ENCODE data around the gene SLC7A10. TPM values are rescaled to one million over a fixed set of nuclear protein-coding genes. Genes with fewer than 3 reads are reported as not detected.

The SLC7A10 gene
- polyA plus RNA-seq, 1 of the 3 experiments (the other 2 are of a cell fraction) = 0.02 TPM

DNA sequence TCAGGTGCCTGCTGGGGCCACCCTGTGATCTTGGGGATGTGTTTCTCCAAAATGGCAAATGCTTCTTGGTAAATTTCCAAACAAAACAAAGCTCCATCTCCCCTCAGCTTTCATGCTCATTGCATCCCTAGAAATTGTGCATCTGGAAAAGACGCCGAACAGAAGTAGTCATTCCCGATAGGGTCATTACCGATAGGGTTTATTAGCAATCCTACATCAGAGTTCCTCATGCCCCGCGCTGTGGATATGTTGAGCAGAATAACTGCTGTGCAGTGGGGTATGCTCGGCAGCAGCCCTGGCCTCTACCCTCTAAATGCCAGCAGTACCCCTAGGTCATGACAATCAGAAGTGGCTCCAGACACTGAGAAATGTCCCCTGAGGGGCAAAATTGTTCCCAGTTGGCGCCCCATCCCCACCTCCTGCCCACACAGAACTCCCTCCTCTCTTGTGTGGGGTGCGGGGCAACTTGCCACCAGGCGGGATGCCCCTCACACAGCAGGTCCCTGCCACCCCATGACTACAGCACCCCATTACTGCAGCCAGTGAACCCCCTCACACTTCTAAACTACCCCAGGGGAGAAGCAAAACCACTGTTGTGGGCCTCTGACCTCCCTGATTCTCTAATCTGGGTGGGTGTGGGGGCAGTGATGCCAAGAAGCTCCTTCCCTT is 13.0 kb upstream of the SLC7A10 start:
- Histone ChIP-seq H2AFZ (ENCODE audit: low read depth) (no peak overlapping the region), H4K20me1 (ENCODE audit: insufficient read depth) (no peaks in the 10 kb centered on the region), H3K79me2 (ENCODE audit: insufficient read depth) (no peaks in the 10 kb centered on the region), H3K4me3 (ENCODE audit: low read depth in 2 of 2, low read length in 1 of 2) (no peak overlapping the region), H3K9me2 (no peaks in the 10 kb centered on the region), H3K9me3 (no peaks in the 10 kb centered on the region), H3K27me3 (ENCODE audit: insufficient read depth) (no peaks in the 10 kb centered on the region), H3F3A (replicated peaks; ENCODE audit: insufficient read depth) (no peaks in the 10 kb centered on the region), H3K4me2 (no peak overlapping the region), H3K27ac (ENCODE audit: low read depth in 2 of 2, low read length in 1 of 2) (no peak overlapping the region), H3K9ac (no peak overlapping the region), H3K4me1 (ENCODE audit: control insufficient read depth in 1 of 2, insufficient read depth in 2 of 2, low read depth in 1 of 2, low read length in 1 of 2) (peaks cover 0 to 8% of the 10 kb centered on the region in 2 experiments; a peak in 1 of 4 replicates), H3K36me3 (replicated peaks in 1 of 2; ENCODE audit: control insufficient read depth in 1 of 2, insufficient read depth in 2 of 2, low read length in 1 of 2) (no peaks in the 10 kb centered on the region)
- TF ChIP-seq SMC3 (IDR thresholded peaks at IDR 0.05; ENCODE audit: low read depth, low read length) = no peak
- no peak for TF ChIP-seq JUND (IDR thresholded peaks at IDR 0.05)
- TF ChIP-seq FOXJ3 (CRISPR knock-in tag; IDR thresholded peaks at IDR 0.05) = no peak
- no peak for TF ChIP-seq TCF12 (IDR thresholded peaks at IDR 0.05)
- TF ChIP-seq FOXM1 (IDR thresholded peaks at IDR 0.05; ENCODE audit: low read depth) = no peak
- no peak for TF ChIP-seq MXI1 (IDR thresholded peaks at IDR 0.05; ENCODE audit: low read depth, low read length)
- TF ChIP-seq IRF3 (IDR thresholded peaks at IDR 0.05; ENCODE audit: low read depth, low read length) = no peak
- TF ChIP-seq GABPA (IDR thresholded peaks at IDR 0.05; ENCODE audit: low read depth) = no peak
- TF ChIP-seq POLR2AphosphoS5 (IDR thresholded peaks at IDR 0.05; ENCODE audit: low read depth, low read length) = no peak
- no peak for TF ChIP-seq RCOR1 (IDR thresholded peaks at IDR 0.05; ENCODE audit: low read length)
- TF ChIP-seq, protein P1, sequence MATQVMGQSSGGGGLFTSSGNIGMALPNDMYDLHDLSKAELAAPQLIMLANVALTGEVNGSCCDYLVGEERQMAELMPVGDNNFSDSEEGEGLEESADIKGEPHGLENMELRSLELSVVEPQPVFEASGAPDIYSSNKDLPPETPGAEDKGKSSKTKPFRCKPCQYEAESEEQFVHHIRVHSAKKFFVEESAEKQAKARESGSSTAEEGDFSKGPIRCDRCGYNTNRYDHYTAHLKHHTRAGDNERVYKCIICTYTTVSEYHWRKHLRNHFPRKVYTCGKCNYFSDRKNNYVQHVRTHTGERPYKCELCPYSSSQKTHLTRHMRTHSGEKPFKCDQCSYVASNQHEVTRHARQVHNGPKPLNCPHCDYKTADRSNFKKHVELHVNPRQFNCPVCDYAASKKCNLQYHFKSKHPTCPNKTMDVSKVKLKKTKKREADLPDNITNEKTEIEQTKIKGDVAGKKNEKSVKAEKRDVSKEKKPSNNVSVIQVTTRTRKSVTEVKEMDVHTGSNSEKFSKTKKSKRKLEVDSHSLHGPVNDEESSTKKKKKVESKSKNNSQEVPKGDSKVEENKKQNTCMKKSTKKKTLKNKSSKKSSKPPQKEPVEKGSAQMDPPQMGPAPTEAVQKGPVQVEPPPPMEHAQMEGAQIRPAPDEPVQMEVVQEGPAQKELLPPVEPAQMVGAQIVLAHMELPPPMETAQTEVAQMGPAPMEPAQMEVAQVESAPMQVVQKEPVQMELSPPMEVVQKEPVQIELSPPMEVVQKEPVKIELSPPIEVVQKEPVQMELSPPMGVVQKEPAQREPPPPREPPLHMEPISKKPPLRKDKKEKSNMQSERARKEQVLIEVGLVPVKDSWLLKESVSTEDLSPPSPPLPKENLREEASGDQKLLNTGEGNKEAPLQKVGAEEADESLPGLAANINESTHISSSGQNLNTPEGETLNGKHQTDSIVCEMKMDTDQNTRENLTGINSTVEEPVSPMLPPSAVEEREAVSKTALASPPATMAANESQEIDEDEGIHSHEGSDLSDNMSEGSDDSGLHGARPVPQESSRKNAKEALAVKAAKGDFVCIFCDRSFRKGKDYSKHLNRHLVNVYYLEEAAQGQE (IDR thresholded peaks at IDR 0.05; ENCODE audit: low read depth, low read length) = no peak
- no peak for TF ChIP-seq FOSL2 (IDR thresholded peaks at IDR 0.05; ENCODE audit: borderline replicate concordance, low read depth)
- TF ChIP-seq, protein P2, sequence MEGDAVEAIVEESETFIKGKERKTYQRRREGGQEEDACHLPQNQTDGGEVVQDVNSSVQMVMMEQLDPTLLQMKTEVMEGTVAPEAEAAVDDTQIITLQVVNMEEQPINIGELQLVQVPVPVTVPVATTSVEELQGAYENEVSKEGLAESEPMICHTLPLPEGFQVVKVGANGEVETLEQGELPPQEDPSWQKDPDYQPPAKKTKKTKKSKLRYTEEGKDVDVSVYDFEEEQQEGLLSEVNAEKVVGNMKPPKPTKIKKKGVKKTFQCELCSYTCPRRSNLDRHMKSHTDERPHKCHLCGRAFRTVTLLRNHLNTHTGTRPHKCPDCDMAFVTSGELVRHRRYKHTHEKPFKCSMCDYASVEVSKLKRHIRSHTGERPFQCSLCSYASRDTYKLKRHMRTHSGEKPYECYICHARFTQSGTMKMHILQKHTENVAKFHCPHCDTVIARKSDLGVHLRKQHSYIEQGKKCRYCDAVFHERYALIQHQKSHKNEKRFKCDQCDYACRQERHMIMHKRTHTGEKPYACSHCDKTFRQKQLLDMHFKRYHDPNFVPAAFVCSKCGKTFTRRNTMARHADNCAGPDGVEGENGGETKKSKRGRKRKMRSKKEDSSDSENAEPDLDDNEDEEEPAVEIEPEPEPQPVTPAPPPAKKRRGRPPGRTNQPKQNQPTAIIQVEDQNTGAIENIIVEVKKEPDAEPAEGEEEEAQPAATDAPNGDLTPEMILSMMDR (IDR thresholded peaks at IDR 0.05) = no peak
- no peak for TF ChIP-seq EZH2phosphoT487 (IDR thresholded peaks at IDR 0.05; ENCODE audit: borderline replicate concordance, low read depth)
- TF ChIP-seq GATA2 (CRISPR knock-in tag; IDR thresholded peaks at IDR 0.05) = no peak
- TF ChIP-seq MEF2A (IDR thresholded peaks at IDR 0.05; ENCODE audit: borderline replicate concordance, low read depth) = no peak
- TF ChIP-seq NRF1 (IDR thresholded peaks at IDR 0.05; ENCODE audit: low read depth, low read length) = no peak
- ChIA-PET POLR2A (no interaction called here), CTCF (interaction anchor here (0.7 to 14.8 kb wide), 9 partner anchors 11 to 539 kb away, joined by 3 to 511 read pairs (median 5); partner anchors contain the start of gene CEBPA)
- WGBS (ENCODE audit: low lambda C conversion rate) = 35% methylated on average over 10 of the region's 10 CpGs
- peak; percentile 56 for DNase-seq

All from SK-N-SH (cell line).